HG03064 (cell line): ENCODE results near the gene LRCH4.
"Not testable (repeated sequence)": the region's sequence is repeated elsewhere in the genome, so short reads cannot be mapped to it uniquely, and the experiment has no call there.

Source experiments
- ATAC-seq: cut with Tn5 transposase; IDR thresholded peaks from one replicate; pipeline ENCODE4 v1.9.1; 2021; ENCODE audit warnings: low read depth; ENCODE audit not compliant: unreplicated experiment

The LRCH4 gene

GRCh38 chr7:100568176-100568895 lies 17.6 kb downstream of the LRCH4 start:
- no peak for ATAC-seq

GRCh38 chr7:100567751-100568175 lies 18.2 kb downstream of the LRCH4 start:
- ATAC-seq: no peak

- ATAC-seq: no peak
Measured at GRCh38 chr7:100567031-100567730, 18.7 kb downstream of the LRCH4 start.

GRCh38 chr7:100566018-100566531 lies 19.9 kb downstream of the LRCH4 start:
- no peak for ATAC-seq

- no peak for ATAC-seq
Measured at GRCh38 chr7:100565133-100565571, 20.8 kb downstream of the LRCH4 start.

GRCh38 chr7:100564405-100564804 lies 21.5 kb downstream of the LRCH4 start:
- not testable (repeated sequence) for ATAC-seq

- ATAC-seq: no peak
Measured at GRCh38 chr7:100563809-100564400, 22.0 kb downstream of the LRCH4 start.

- no peak for ATAC-seq
Measured at GRCh38 chr7:100563100-100563564, 22.8 kb downstream of the LRCH4 start.

GRCh38 chr7:100562195-100563099 lies 23.5 kb downstream of the LRCH4 start:
- no peak for ATAC-seq

GRCh38 chr7:100561491-100562194 lies 24.3 kb downstream of the LRCH4 start:
- no peak for ATAC-seq

- ATAC-seq: no peak
Measured at GRCh38 chr7:100559127-100559526, 26.8 kb downstream of the LRCH4 start.

- no peak for ATAC-seq
Measured at GRCh38 chr7:100556541-100556940, 29.4 kb downstream of the LRCH4 start.

- ATAC-seq: no peak
Measured at GRCh38 chr7:100555701-100556100, 30.2 kb downstream of the LRCH4 start.

- ATAC-seq: no peak
Measured at GRCh38 chr7:100553032-100553431, 32.9 kb downstream of the LRCH4 start.

GRCh38 chr7:100552532-100552931 lies 33.4 kb downstream of the LRCH4 start:
- ATAC-seq: no peak

- not testable (repeated sequence) for ATAC-seq
Measured at GRCh38 chr7:100548446-100548845, 37.5 kb downstream of the LRCH4 start.

GRCh38 chr7:100547872-100548271 lies 38.1 kb downstream of the LRCH4 start:
- no peak for ATAC-seq

- no peak for ATAC-seq
Measured at GRCh38 chr7:100546926-100547800, 38.8 kb downstream of the LRCH4 start.
